Loucy (cell line): Measurements from ENCODE around the gene NEK7.

Experiments
- CTCF ChIP-seq: fragments of 200-600 bp; sonication (generic); conservative IDR thresholded peaks from 2 replicates; pipeline ENCODE4 v1.5.1; 2014; ENCODE audit warnings: mild to moderate bottlenecking, antibody characterized with exemption, low read length
- EZH2phosphoT487 ChIP-seq: fragments of 200-600 bp; IDR thresholded peaks from 2 replicates; pipeline ENCODE4 v1.6.1; 2018; ENCODE audit warnings: antibody characterized with exemption, mild to moderate bottlenecking, moderate library complexity, borderline replicate concordance

- no peak for TF ChIP-seq EZH2phosphoT487
- TF ChIP-seq CTCF = no peak
Observed at GRCh38 chr1:198340139-198340538, 183.3 kb downstream of the NEK7 start.
